ENCODE measurements around the gene CDCA5. TPM values are rescaled to one million over a fixed set of nuclear protein-coding genes. Genes with fewer than 3 reads are reported as not detected.

Gene CDCA5
- total RNA-seq, 1 experiment from 2014 or later = 94.8 TPM

DNA sequence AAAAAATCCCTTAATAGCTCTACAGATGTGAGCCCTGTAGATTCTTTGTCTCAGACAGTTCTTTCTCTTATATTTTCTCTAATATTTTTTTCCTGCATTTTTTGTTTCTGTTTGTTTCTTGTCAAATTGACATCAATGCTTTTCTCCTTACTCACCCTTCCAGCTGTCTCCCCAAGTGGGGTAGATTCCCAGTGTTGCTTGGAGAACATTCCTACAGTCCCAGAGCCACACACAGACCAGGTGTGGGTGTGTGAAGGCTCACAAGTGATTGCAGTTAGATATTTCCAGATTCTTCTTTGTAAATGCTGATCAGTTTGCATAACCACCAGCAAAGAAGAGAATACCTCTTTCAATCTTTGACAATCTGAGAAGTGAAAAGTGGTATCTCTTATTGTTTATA is 19.6 kb upstream of the CDCA5 start:
- Histone ChIP-seq H3K9me3 (ENCODE audit: control insufficient read depth, low read depth, low read length) (no peaks in the 10 kb centered on the region), H3K4me2 (ENCODE audit: insufficient read depth, insufficient read length, low read length) (no peak overlapping the region), H3K23ac (ENCODE audit: insufficient read length, low read depth, low read length) (no peak overlapping the region), H4K5ac (ENCODE audit: insufficient read length, low read depth, low read length) (no peak overlapping the region), H2BK15ac (ENCODE audit: low read depth, low read length) (no peak overlapping the region), H2BK12ac (ENCODE audit: insufficient read length, low read depth, low read length) (no peak overlapping the region), H3K4ac (ENCODE audit: low read depth, low read length) (no peak overlapping the region), H3K4me1 (ENCODE audit: insufficient read depth, low read length) (no peaks in the 10 kb centered on the region), H3K27me3 (ENCODE audit: insufficient read depth, low read length) (no peaks in the 10 kb centered on the region), H2BK20ac (ENCODE audit: low read depth, low read length, poor library complexity, severe bottlenecking) (no peak overlapping the region), H3K18ac (ENCODE audit: insufficient read length, low read depth, low read length) (no peak overlapping the region), H2BK120ac (ENCODE audit: low read depth, low read length, poor library complexity, severe bottlenecking) (no peak overlapping the region), H2AFZ (ENCODE audit: low read length) (no peak overlapping the region), H3K79me2 (ENCODE audit: insufficient read depth, low read length) (no peaks in the 10 kb centered on the region), H2BK5ac (ENCODE audit: insufficient read length, low read length) (no peak overlapping the region), H3K79me1 (ENCODE audit: insufficient read depth, low read depth, low read length, poor library complexity, severe bottlenecking) (no peaks in the 10 kb centered on the region), H3K56ac (ENCODE audit: insufficient read length, low read depth, low read length) (no peak overlapping the region), H3K23me2 (ENCODE audit: insufficient read length, low read depth, low read length, poor library complexity, severe bottlenecking) (no peaks in the 10 kb centered on the region), H3K9ac (ENCODE audit: extremely low read depth, insufficient read length, low read length) (no peak overlapping the region), H3K27ac (ENCODE audit: insufficient read length, low read depth, low read length) (no peak overlapping the region), H3T11ph (ENCODE audit: low read length) (no peak overlapping the region), H4K91ac (ENCODE audit: insufficient read length, low read depth, low read length) (no peak overlapping the region), H4K8ac (replicated peaks; ENCODE audit: insufficient read length, low read depth, low read length) (no peak overlapping the region), H4K20me1 (ENCODE audit: control insufficient read depth, insufficient read depth, insufficient read length) (no peaks in the 10 kb centered on the region), H3K14ac (ENCODE audit: insufficient read depth, low read length) (no peak overlapping the region), H2AK5ac (ENCODE audit: insufficient read length, low read length) (no peak overlapping the region)
- no peak overlapping the region for H3K4me3 Mint-ChIP-seq
- H3K9me3 Mint-ChIP-seq = no peaks in the 10 kb centered on the region
- no peaks in the 10 kb centered on the region for H3K4me1 Mint-ChIP-seq
- no peak overlapping the region; a peak in 1 of 7 replicates for H3K27ac Mint-ChIP-seq
- no peak for DNase-seq
- TF ChIP-seq, protein P1, sequence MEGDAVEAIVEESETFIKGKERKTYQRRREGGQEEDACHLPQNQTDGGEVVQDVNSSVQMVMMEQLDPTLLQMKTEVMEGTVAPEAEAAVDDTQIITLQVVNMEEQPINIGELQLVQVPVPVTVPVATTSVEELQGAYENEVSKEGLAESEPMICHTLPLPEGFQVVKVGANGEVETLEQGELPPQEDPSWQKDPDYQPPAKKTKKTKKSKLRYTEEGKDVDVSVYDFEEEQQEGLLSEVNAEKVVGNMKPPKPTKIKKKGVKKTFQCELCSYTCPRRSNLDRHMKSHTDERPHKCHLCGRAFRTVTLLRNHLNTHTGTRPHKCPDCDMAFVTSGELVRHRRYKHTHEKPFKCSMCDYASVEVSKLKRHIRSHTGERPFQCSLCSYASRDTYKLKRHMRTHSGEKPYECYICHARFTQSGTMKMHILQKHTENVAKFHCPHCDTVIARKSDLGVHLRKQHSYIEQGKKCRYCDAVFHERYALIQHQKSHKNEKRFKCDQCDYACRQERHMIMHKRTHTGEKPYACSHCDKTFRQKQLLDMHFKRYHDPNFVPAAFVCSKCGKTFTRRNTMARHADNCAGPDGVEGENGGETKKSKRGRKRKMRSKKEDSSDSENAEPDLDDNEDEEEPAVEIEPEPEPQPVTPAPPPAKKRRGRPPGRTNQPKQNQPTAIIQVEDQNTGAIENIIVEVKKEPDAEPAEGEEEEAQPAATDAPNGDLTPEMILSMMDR (conservative IDR thresholded peaks at IDR 0.05) = no peak
- no peaks in the 10 kb centered on the region for H3K27me3 Mint-ChIP-seq (ENCODE audit: low read depth)
- H3K36me3 Mint-ChIP-seq (ENCODE audit: insufficient read depth in 1 of 3, low read depth in 3 of 3) = peaks cover 4 to 12% (median 11%) of the 10 kb centered on the region in 3 experiments; a peak in 5 of 7 replicates

Data from H9 (cell line).